ENCODE measurements around the gene TMEM247.

The TMEM247 gene

GRCh38 chr2:46490521-46491141, 11.3 kb downstream of the TMEM247 start:
- DNase-seq, result no peak

GRCh38 chr2:46492301-46492700, 12.9 kb downstream of the TMEM247 start:
- DNase-seq, result no peak

DNA sequence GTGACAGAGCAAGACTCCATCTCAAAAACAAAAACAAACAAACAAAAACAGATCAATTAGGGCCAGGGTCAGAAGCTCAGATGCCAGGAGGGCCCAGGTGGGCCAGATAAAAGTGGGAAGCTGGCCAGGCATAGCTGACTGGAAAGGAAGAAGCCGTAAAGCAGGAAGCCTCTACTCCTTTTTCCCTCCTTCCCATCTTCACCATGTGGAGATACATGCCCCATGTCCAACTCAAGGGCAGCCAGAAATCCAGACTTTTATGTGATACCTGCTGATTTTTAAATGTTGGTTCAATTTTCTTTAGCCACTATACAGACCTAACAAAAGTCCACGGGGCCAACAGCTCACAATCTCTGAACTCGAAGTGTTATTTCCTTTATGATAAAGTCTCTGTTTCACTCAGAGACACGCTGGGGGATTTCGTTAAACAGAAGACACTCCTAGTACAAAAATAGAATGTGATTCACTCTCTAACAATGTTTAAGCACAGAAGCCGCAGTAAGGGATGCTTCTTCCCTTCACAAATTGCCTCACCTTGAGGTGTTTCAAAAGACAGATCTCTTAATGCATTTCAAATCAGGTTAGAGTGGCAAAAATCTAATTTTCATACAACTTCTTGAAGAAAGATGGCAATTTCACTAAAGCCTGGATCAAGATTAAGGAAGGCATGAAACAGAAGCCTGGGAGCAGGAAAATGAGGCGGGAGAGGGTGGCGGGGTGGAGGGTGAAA, 14.0 kb downstream of the TMEM247 start:
- DNase-seq, result no peak

- DNase-seq, result no peak
These were observed 14.5 kb downstream of the TMEM247 start for GRCh38 chr2:46493971-46494250.

DNA sequence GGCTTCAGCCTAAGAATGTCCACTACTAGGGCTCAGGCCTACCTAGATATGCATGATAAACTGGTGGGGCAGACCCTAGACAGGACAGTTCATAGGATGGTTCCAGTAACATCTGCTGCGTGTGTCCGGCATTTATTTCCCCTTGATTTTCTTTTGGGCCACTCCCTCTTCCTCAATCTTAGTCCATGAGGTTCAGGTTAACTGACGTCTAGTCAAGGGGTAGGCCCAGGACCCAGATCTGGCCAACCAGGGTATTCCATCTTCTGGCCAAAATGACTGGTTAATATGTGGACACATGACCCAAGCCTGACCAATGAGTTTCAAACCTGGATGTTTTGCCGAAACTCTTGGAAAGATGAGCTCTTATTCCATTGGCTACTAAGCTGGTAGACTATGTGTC, 15.2 kb downstream of the TMEM247 start:
- DNase-seq, result no peak

DNA sequence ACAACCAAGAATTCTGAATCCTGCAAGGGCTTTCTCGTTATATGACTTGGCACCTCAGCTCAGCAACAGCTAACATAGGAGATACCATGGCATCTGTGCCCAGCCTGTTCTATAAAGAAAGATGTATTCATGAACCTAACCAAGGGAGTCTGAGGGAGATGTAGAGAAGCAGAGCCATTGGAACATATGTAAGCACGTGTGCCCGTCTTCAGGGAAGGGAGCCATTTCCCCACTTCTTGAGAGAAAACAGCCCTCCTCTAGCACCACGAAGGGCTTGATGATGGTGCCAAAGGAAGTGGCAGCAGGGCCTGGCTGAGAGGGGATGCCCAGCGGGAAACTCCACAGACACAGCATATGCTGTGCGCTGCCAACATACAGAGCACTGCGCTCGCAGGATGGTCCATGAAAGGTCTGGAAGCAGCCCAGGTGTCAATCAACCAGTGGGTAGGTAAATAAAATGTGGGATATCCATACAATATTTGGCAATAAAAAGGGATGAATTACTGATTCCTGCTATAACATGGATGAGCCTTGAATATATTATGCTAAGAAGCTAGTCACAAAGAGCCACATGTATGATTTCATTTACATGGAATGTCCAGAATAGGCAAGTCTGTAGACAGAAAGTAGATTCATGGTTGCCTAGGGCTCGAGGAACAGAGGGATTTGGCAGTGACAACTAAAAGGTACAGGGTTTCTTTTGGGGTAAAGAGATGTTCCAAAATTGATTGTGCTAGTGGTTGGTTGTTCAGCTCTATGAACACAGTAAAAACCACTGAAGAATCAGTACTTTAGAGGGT, 16.1 kb downstream of the TMEM247 start:
- DNase-seq, result no peak

GRCh38 chr2:46497766-46498165, 18.4 kb downstream of the TMEM247 start:
- DNase-seq, result no peak

- DNase-seq, result no peak
These were observed 19.3 kb downstream of the TMEM247 start for GRCh38 chr2:46498681-46499080.

- no peak for DNase-seq
These were observed 20.0 kb downstream of the TMEM247 start for GRCh38 chr2:46499392-46499785.

GRCh38 chr2:46500801-46501200, 21.4 kb downstream of the TMEM247 start:
- DNase-seq, result no peak

GRCh38 chr2:46502291-46502885, 23.0 kb downstream of the TMEM247 start:
- DNase-seq, result no peak

DNA sequence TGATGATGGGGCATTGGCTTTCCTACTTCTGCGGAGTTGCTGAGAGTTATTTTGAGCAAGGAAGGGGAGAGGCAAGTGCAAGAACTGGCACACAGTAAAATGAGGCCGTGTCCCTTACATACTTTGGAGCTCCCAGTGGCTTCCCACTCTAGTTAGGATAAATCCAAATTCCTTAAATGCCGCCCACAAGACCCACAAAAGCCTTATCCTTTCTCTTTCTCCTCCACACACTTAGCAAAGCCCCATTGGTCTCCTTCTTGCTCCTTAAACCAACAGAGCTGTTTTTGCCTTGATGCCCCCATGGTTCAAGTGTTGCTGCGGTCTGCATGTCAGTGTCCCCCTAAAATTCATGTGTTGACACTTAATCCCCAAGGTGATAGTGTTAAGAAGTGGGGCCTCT, 24.3 kb downstream of the TMEM247 start:
- DNase-seq, result no peak

- DNase-seq, result no peak
These were observed 24.9 kb downstream of the TMEM247 start for GRCh38 chr2:46504221-46504620.

DNA sequence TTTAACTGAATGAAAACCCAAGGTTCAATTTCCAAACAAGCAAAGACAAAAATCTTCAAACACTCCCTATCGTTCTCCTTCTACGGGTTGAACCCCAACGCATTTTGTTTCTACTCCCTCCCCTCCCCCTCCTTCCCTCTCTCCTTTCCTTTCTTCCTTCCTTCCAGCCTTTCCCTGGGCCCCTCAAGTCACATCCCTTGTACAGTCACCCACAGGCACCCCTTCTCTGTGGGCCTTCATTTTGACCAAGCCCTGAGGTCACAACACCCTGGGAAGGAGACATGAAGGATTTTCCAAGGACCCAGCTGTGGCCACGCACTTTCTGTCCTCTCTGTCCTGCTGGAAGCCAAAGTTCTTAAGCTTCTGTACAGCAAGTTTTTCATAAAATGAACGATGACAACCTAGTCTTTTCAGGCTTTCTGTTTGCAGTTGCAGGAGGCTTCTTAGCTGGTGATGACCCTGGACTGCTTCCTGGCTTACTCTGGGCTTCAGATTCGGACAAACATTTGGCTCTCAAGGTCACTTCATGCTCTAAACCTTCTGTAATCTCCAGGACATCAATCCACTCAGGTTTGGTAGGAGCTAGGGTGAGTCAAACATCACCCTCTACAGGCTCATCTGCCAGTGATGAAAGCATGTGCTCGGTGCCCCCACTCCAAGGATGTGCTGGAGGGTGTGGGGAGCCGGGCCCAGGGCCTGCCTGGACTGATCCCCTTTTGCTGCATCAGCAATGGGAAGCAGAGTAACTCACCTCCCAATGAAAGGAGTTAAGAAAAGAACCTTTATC, 25.5 kb downstream of the TMEM247 start:
- no peak for DNase-seq

DNA sequence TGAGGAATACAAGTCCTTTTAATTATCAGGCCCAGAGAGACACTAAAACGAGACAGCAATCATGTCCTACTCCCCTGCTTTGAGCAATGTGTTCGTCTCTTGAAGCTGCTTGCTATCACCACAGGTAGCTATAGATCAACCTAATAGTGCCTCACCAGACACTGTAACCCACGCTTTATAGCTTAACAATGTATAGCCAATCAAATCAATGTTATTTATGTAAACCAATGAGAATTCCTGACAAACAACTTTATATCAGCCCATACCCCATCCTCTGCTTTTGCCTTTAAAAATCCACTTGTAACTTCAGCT, 26.1 kb downstream of the TMEM247 start:
- no peak for DNase-seq

GRCh38 chr2:46506131-46506706, 26.9 kb downstream of the TMEM247 start:
- no peak for DNase-seq

DNA sequence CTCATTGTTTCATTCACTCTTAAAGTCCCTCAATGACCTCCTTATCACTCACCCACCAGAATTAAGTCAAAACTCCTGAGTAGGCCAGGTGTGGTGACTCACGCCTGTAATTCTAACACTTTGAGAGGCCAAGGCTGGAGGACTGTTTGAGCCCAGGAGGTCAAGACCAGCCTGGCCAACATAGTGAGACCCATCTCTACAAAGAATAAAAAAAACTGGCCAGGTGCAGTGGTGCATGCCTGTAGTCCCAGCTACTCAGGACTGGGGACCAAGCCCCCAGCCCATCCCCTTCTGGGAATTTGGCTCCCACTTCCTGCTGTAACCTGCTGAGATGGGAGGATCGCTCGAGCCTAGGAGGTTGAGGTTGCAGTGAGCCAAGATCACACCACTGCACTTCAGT, 28.9 kb downstream of the TMEM247 start:
- DNase-seq, result no peak

- DNase-seq, result no peak
These were observed 29.4 kb downstream of the TMEM247 start for GRCh38 chr2:46508759-46509158.

DNA sequence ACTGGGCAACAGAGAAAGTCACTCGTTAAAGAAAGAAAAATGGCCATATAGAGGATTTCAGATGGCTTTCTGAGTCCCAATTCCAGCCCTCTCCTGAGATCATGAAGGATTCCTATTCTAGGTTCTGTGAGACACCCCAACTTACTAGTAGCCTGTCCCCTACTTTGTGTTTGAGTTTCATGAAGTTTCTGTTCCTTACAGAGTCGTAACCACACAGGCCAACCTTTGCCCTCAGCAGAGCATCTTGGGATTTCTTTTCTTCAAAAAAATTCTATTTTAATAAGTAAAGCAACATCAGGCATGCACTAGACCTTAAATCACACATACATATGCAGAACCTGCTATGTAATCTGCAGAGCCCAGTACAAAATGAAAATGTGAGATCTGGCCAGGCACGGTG, 30.4 kb downstream of the TMEM247 start:
- no peak for DNase-seq

DNA sequence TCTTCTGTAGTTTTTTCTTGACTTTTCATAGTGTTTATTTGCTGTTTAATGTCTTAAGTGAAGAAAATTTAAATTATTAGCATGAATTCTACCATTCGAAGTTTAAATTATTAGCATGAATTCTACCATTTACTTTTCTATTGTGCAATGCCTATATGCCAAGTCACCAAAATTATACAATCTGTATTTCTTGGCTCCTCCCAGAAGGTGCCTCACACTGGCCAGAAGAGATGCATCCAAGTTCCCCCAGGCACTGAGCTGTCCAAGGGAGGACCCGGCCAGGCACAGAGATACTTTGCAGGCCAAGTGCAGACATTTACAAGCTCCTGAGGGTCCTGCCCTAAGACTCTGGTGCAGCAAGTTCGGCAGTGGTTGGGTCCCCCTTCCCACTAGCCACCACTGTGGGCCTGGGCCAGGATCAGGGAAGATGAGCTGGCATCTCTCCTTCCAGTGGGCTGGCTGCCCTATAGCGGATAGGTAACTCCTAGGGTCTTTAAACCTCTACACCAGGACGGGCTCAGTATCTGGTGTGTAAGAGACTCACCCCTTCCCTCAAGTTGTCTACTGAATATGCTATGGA, 31.3 kb downstream of the TMEM247 start:
- no peak for DNase-seq

GRCh38 chr2:46512185-46512584, 32.8 kb downstream of the TMEM247 start:
- no peak for DNase-seq

DNA sequence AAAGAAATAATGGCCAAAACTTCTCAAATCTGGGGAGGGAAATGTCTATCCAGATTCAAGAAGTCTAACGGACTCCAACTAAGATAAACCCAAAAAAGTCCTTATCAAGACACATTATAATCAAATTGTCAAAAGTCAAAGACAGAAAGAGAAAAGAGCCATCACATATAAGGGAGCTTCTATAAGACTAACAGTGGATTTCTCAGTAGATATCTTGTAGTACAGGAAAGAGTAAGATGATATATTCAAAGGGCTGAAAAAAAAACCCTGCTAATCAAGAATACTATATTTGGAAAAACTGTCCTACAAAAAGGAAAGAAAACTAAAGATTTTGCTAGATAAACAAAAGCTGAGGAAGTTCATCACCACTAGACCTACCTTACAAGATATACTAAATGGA, 35.4 kb downstream of the TMEM247 start:
- DNase-seq, result no peak

GRCh38 chr2:46517485-46517884, 38.1 kb downstream of the TMEM247 start:
- no peak for DNase-seq

Data from CD4-positive, alpha-beta T cell treated with Interleukin-17A for 1 hour (primary cell).